GM21786 (cell line): ENCODE data around the gene PADI2.
A peak's percentile ranks its signal among the peaks of the same experiment; 100 is the strongest.

Experiments
- ATAC-seq: cut with Tn5 transposase; IDR thresholded peaks from one replicate; pipeline ENCODE4 v1.9.1; 2021; ENCODE audit not compliant: unreplicated experiment

Gene PADI2

DNA sequence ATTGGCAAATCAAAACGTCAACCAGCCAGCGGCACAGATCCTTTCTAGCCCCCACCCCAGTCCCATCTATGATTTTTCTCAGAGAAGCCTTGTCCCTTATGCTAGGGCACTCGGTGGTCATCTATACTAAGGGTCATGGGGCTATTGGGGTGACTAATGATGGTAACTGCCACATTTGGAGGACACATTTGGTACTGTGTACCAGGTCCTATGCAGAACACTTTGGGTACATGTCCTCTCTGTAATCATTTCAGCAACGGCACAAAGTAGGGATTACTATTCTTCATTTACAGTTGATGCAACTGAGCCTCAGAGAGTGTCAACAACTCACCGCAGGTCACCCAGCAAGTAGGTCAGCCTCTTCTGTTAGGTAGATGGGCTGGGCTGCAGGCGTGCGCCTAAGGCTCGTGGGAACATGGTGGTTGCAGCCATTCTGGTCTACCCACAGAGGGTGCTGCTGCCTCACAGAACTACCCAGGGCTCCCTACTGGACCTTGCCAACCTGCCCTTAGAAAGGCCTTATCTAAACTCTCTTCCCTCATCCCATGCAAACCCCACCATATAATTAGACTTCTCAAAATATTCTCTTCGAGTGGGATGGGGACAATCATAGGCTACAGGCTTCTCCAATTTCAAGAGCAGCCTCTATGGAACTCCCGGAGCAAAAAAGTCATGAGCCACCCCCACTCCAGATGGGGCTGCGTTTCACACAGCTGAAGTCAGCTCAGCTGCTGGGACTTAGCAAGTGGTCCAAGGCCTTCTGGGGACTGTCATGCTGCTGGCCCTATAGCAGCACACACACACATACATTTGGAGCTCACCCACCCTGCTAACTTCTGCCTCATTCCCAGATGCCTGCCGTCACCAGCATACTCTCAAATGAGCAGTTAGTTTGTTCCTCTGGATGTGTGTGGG, 59.6 kb downstream of the PADI2 start:
- no peak for ATAC-seq

DNA sequence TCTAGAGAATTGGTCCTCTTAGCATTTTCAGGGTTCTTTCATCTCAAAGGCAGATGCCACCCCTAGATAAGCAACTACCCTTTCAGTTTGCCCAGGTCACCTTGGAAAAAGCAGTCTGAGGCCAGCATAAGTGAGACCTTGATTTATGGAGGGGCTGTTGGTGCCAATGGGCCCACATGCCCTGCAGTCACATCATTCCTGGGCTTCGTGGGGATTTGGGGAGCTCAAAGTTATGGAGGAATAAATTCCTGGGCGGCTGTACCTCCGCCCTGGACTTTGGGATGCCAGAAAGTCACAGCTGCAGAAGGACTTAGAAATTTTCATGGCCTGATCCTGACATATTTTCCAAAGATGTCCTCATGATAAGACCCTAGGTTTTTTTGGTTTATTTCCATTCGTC, 62.7 kb downstream of the PADI2 start:
- no peak for ATAC-seq

DNA sequence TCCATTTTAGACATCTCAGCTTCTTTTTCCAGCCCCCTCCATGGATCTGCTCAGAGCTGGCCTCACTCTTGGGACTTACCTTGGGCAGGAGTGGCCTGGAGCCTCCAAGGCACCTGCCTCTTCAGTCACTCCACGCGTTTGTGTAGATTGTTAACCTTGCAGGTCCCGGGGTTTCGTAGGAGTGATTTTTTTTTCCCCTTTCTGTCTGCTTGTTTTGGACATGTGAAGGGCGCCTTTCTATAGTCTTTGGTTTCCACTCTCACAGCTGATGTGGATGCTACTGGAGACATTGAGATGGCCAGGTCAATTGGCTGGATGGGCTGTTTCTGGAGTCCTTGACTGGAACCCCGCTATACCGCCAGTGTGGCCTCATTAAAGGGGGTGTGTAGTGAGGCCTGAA, 63.5 kb downstream of the PADI2 start:
- no peak for ATAC-seq

DNA sequence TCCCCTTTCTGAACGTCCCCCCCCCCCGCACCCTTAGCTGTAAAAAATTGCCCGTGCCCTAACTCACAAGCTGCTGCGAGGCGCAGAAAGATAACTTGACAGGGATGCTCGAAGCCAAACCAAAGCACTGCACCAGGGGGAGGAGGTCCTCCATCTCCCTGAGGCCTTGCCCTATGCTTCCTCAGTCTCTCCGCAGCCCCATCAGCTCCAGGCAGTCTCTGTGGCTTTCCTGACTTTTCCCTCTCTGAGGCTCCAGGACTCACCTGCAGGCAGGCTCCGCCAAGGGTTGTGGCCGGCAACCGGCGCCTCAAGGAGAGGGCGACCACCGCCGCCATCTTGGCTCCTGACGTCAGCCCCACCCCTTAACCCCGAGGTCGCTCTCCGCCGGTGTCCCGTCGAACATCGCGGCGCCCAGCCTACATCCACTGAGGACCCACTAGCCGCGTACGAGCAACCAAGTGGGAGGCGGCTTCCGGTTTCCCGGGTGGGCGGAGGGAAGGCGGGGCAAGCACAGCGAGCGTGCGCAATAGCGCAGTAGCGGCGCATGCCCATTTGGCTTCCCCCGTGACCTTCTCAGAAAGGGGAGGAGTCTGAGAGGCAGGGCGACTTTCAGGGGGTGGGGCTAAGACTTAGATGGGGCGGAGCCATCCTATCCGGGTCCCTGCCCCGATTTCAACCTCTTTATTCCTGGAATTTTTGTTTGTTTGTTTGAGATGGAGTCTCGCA, 65.4 kb downstream of the PADI2 start, which contains the start of gene SDHB:
Gene SDHB (minus strand): TSS at position 348 of the 726 bp plus-strand sequence. CDS start 13 bp downstream, at position 335.
- peak; percentile 97 for ATAC-seq

DNA sequence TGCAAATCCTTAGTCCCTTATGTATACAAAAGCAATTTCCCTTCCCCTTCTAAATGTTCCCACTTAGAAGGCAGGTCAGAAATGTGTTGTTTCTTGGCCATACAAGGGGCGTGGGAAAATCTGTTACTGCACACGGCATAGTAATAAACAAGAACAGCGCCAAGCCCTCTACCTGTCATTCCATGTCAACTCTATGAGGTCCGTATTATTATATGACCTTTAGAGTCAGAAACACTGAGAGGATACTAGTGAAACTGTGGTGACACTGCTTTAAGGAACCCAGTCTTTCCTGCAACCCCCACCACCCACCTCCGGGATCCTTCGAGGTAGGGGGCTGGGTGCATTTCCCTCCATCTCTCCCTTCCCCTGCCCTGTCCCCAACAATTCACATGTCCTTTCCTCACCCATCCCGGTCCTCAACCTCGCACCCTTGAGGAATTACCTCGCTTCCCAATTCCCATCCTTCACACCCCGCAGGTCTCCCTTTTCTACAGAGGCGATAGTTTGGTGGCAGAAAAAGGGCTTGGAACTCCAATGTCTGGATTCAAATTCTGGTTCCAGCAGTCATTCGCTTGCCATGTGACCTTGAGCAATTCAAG, 66.1 kb downstream of the PADI2 start:
- ATAC-seq: no peak

DNA sequence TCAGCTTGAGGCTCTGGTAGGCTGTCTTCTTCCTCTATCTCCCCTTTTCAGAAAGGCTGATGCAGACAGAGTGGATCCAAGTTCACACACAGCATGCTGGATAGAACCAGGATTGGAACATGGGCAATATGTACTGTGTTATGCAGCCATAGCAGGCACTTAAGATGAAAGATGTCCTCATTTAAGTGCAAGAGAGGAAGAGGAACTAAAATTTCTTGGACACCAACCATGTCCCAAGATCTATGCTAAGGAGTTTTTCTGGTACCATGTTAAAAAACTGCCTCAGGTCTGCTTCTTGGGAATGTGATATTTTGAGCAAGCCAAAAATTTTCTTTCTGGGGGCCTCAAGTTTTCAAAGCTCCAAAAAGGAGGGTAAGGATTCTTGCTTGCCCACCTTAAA, 66.6 kb downstream of the PADI2 start:
- ATAC-seq: no peak

DNA sequence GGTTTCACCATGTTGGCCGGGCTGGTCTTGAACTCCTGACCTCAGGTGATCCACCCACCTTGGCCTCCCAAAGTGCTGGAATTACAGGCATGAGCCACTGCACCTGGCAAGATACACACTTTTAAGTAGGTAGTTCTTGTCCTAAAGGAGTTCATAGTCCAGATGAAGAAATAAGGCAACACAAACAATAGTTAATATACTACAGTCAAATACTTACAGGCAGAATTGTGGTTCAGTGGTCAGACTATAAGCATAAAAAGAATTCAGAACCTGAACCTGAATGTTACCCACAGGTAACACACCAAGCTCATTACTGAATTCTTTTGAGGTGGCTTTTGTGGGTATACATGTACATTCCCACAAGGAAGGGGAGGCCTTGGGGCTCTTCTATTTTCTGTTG, 67.2 kb downstream of the PADI2 start:
- ATAC-seq: no peak

DNA sequence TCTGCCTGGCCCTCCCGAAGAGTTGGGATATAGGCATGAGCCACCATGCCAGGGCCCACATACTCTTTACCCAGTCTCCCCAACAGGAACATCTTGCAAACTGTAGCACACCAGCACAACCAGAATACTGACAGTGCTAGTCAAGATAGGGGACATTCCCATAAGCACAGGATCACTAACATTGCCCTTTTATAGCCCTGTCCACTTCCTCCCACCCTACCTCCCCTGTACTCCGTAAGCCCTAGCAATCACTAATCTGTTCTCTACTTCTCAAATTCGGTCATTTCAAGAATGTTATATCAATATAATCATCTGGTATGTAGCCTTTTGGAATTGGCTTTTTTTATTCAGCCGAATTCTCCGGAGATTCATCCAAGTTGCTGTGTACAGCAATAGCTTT, 71.3 kb downstream of the PADI2 start:
- ATAC-seq: no peak

DNA sequence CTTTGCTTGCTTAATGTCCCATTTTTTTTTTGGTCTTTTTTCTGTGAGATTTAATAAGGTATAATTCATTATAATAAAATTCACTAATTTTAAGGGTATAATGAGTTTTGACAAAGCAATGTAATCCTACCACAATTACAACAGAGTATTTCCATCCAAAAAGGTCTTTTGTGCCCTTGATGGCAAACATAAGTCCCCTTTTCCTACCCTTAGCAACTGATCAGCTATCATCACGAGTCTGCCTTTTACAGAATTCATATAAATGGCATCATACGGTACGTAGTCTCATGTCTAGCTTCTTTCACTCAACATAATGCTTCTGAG, 73.0 kb downstream of the PADI2 start:
- ATAC-seq: no peak

DNA sequence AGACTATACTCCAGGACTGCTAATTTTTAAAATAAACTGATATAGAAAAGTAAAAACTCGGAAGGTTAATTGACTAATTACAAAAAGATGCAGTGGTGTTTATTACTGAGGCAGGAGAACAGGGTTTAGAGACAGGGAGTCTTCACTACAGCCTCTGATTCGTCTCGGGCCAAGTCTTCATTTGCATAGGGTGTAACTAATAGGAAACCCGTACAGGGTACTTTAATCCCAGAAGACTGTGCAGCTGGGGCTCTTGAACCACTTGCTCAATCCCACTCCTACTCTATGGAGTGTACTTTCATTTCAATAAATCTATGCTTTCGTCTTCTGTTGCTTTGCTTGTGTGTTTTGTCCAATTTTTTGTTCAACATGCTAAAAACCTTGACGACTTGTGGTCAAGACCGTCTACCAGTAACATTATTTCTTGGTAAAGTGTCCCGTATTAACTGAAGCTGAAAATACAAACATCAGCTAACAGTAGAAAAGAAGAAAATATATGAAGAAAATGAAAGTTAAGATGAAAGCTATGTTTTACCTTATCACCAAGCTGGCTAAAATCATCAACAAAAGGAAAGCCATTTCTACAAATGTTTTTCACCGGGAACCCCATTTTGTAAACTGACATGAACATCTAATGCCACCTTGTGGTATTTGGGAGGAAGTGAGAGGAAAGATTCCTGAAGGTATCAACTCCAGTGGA, 73.5 kb downstream of the PADI2 start:
- no peak for ATAC-seq

DNA sequence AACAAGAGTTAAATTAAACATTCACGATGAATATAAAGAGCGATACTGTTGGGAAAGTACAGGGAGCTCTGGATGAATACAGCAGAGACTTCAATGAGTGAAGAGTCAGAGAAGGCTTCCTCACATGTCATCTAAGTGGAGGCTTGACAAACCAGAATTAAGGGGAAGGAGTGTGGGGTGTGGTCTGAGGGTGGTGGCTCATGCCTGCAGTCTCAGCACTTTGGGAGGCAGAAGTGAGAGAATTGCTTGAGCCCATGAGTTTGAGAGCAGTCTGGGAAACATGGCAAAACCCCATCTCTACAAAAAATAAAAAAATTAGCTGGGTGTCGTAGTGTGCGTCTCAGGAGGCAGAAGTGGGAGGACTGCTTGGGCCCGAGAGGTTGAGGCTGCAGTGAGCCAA, 74.1 kb downstream of the PADI2 start:
- ATAC-seq: no peak

DNA sequence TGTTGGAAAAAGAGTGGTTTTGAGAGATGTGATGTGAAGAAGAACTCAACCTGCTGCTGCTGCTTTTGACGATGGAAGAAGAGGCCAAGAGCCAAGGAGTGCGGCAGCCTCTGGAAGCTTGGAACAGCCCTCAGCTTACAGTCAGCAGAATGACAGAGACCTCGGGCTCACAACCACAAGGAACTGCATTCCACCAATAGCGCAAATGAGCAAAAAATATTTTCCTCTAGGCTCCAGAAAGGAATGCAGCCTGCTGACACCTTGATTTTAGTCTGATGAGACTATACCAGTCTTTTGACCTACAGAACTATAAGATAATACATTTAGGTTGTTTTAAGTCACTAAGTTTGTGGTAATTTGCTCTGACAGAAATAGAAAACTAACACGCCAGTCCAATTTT, 75.6 kb downstream of the PADI2 start:
- no peak for ATAC-seq

DNA sequence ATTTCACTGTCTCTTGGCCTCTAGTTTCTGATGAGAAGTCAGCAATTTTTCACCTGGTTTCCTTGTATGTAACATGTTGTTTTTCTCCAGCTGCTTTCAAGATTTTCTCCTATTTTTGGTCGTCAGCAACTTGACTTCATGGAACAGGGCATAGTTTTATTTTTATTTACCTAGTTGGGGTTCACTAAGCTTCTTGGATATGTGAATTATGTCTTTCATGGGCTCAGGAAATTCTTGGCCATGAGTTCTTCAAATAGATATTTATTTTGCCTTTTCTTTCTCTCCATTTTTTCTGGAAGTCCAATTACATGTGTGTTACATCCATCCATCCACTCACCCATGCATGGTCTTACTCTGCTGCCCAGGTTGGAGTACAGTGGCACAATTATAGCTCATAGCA, 79.1 kb downstream of the PADI2 start:
- no peak for ATAC-seq

DNA sequence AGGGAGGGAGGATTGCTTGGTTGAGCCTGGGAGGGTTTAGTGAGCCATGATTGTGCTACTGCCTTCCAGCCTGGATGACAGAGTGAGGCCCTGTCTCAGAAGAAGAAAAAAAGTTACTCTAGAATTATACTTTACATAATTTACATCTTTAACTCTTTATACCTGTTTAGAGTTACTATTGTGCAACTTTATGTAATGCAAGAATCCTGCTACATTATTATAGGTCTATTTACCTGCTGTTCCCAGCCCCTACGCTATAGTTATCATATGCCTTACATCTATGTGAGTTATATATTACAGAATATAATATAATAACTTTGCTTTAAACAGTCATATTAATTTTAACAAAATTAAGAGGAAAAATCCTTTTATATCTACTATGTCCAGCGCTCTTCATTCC, 79.7 kb downstream of the PADI2 start:
- no peak for ATAC-seq

DNA sequence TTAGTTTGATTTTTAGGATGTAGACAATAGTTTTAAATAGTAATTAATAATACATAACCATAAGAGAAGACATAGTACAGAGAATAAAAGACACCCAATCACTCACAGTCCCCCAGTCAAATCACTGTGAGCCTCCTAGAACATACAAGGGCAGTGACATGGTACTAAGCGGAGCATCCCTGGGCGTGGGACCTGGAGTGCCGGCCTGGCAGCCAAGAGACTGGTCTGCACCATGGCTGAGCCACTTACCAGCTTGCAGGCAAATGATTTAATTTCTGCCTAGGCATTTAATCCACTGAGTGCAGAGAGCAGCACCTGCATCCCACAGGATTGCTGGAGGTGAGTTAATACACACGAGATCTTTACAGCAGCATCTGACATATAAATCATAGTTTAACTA, 85.8 kb downstream of the PADI2 start:
- ATAC-seq: no peak

DNA sequence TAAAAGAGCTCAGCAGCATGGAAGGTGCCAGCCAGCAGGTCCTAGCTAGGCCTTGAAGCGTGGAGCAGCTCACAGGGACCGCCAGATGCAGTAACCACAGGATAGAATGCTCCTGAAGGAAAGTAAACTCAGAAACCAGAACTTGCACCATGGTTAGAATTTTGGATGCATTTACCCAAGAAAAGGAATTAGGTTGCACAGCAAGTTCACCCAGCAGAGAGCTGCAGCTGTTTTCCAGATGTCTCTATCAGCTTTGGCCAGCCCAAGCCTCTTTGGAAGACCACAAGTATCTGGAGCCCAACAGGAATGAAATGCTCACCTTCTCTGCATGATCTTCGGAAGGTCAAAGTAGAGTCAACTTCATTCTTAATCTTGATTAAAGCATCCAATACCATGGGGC, 86.5 kb downstream of the PADI2 start:
- no peak for ATAC-seq

DNA sequence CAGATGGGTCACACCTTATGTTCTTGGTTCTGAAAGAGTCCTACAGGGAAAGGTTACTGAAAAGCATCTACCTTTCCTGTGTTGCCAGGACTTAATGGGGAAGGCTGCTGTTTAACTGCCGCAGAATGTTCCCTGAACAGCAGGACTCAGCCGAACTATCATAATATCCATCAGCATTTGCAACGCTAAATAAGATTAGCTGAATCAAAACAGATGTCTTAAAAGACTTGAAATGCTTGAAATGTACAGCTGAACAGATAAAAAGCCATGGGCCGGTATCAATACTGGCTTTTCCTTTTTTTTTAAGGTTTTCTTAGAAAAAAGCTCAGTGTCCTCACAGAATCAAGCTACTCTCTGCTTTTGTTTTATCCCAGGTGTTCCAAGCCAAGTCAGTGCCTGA, 87.8 kb downstream of the PADI2 start:
- no peak for ATAC-seq

DNA sequence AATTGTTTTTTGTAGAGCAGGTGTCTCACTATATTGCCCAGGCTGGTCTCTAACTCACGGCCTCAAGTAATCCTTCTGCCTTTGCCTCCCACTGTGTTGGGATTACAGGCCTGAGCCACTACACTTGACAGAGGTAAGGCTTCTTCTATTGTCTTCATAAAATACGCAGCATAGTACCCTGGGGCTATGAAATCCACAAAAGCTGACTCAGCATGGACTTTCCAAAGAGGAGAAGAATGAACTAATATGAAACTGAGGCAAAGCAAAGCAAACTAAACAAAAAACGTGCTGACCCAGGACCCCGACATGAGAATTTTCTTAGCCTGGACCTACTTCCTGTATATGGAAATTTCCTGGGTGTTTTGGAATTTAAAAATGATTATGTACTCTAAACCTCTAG, 89.0 kb downstream of the PADI2 start:
- no peak for ATAC-seq

DNA sequence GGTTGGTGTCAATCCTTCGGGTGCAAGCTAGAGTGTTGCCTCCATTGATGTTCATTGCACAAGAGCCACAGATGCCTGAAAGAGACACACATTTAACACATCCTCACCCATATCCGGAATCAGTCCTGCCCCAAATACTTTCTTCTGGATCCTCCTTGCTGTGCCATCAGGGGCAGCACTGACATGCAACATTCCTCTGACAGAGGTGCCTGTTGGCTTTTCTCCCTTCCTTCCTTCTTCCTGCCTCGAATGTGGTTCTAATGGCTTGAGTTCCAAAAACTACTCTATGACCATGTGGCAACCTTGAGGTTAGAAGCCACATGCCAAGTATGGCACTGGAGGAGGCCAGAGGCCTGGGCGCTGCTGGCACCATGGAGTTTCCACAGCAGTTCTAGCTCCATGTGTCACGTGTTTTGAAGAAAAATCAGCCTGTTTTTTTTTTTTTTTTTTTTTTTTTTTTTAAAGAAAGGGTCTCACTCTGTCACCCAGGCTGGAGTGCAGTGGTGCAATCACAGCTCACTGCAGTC, 90.5 kb downstream of the PADI2 start:
- no peak for ATAC-seq

DNA sequence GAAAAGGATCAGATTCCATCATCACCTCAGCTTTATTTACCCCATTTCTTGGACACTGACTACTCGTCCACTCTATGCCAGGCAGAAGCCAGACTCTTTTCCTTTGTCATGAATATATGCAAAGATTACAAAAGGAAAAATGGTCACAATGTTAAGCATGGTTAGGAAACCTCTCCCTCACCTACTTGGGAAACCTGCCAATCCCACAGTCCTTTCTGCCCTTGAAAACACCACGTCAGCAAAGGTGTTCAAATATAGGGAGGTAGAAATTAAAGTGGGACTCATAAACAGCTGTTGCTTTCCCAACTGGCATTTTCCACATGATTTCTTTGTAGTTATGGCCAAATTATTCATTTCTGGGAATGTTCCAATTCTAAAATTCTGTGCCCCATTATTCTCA, 91.4 kb downstream of the PADI2 start:
- ATAC-seq: no peak

DNA sequence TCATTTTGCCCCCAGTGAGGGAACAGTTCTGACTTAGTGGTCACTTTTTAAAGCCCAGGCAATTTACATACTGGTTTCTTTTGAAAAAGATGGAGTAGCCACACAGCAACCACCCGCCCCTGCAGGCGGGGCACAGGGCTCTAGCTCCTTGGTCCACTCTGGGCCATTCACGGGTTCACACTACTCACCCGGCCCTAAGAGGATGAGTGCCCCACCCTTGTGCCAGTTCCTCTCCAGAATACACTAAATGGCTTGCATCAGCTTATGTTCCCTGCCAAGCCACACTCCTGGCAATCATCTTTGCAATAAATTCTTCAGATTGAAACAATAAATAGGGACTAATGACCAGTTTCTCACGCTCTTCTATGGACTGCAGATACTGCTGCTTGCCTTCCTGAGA, 91.8 kb downstream of the PADI2 start:
- ATAC-seq: no peak
